GM12878 (cell line): ENCODE measurements around the gene GTPBP6.

Source experiments
- MXI1 ChIP-seq: fragments of 150-350 bp; IDR thresholded peaks from 2 replicates; pipeline ENCODE4 v1.6.1; 2011; ENCODE audit warnings: low read depth, mild to moderate bottlenecking, inconsistent platforms, low read length, improper control_type of control experiment
- POLR2AphosphoS5 ChIP-seq: IDR thresholded peaks from 2 replicates; pipeline ENCODE4 v1.6.1; 2011; ENCODE audit warnings: mild to moderate bottlenecking, low read length, inconsistent platforms
- RCOR1 ChIP-seq: conservative IDR thresholded peaks from 2 replicates; pipeline ENCODE4 v1.6.1; 2012; ENCODE audit warnings: low read depth, low read length, improper control_type of control experiment
- SP1 ChIP-seq: IDR thresholded peaks from one replicate; pipeline ENCODE4 v1.6.1; 2011; ENCODE audit warnings: low read depth, low read length
- TCF12 ChIP-seq: IDR thresholded peaks from 2 replicates; pipeline ENCODE4 v1.6.1; 2011; ENCODE audit warnings: low read depth, mild to moderate bottlenecking, low read length
- YY1 ChIP-seq: IDR thresholded peaks from 2 replicates; pipeline ENCODE4 v1.6.1; 2011; ENCODE audit warnings: low read depth, mild to moderate bottlenecking, low read length
- ZNF274 ChIP-seq: IDR thresholded peaks from one replicate; pipeline ENCODE4 v1.8.0; 2011; ENCODE audit not compliant: insufficient read length, insufficient read depth
- TF ChIP-seq, protein P1 (sequence below), 3 experiments: IDR thresholded peaks in 2 of 3; conservative IDR thresholded peaks in 1 of 3; 2 replicates each; pipeline ENCODE4 v1.5.1; 2011; ENCODE audit warnings: low read depth in 3 of 3, low read length in 3 of 3, mild to moderate bottlenecking in 3 of 3, control low read depth in 2 of 3, moderate library complexity in 2 of 3, inconsistent platforms in 1 of 3, mixed read lengths in 1 of 3; ENCODE audit not compliant: control insufficient read depth in 2 of 3, insufficient read depth in 1 of 3; ENCODE audit errors: extremely low read depth in 1 of 3

DNA sequence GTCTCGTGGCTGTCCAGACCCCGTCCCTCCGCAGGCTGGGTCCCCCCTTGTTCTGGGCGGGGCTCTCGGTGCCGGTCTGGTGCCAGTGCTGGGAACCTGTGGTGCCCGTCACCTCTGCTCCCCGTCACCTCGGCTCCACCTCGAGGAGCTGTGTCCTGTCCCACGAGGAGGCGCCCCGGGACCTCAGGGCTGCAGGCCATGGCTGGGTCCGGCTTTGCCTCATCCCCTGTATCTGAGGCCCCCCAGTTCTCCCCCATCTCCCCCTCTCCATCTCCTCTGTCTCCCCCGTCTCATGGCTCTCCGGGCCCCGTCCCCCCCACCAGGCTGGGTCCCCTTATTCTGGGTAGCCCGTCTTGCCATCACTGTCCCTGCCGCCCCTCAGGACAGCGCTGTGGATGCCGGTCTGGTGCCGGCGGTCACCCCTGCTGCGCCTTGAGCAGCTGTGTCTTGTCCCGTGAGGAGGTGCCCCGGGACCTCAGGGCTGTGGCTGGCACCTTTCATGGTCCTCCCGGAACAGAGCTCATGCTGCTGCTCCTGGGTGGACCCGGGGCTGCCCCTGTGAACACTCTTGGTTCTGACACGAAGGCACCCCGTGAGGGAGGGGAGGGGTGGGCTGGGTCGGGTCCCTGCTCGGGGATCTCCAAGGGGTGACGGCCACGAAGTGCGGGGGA is 13.4 kb upstream of the GTPBP6 start:
- TF ChIP-seq, protein P1, sequence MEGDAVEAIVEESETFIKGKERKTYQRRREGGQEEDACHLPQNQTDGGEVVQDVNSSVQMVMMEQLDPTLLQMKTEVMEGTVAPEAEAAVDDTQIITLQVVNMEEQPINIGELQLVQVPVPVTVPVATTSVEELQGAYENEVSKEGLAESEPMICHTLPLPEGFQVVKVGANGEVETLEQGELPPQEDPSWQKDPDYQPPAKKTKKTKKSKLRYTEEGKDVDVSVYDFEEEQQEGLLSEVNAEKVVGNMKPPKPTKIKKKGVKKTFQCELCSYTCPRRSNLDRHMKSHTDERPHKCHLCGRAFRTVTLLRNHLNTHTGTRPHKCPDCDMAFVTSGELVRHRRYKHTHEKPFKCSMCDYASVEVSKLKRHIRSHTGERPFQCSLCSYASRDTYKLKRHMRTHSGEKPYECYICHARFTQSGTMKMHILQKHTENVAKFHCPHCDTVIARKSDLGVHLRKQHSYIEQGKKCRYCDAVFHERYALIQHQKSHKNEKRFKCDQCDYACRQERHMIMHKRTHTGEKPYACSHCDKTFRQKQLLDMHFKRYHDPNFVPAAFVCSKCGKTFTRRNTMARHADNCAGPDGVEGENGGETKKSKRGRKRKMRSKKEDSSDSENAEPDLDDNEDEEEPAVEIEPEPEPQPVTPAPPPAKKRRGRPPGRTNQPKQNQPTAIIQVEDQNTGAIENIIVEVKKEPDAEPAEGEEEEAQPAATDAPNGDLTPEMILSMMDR (IDR thresholded peaks at IDR 0.05 in 2 of 3, conservative IDR thresholded peaks at IDR 0.05 in 1 of 3; ENCODE audit: control insufficient read depth in 2 of 3, extremely low read depth in 1 of 3, insufficient read depth in 1 of 3, low read depth in 3 of 3, low read length in 3 of 3), result no peak
- TF ChIP-seq YY1 (no peak), TCF12 (no peak), POLR2AphosphoS5 (no peak), RCOR1 (no peak), SP1 (no peak), MXI1 (no peak), ZNF274 (no peak)
